Measurements from ENCODE around the gene GARIN5B.

GRCh38 chr19:55392820-55393761 is 30.0 kb upstream of the GARIN5B start:
- TF ChIP-seq, protein P1, sequence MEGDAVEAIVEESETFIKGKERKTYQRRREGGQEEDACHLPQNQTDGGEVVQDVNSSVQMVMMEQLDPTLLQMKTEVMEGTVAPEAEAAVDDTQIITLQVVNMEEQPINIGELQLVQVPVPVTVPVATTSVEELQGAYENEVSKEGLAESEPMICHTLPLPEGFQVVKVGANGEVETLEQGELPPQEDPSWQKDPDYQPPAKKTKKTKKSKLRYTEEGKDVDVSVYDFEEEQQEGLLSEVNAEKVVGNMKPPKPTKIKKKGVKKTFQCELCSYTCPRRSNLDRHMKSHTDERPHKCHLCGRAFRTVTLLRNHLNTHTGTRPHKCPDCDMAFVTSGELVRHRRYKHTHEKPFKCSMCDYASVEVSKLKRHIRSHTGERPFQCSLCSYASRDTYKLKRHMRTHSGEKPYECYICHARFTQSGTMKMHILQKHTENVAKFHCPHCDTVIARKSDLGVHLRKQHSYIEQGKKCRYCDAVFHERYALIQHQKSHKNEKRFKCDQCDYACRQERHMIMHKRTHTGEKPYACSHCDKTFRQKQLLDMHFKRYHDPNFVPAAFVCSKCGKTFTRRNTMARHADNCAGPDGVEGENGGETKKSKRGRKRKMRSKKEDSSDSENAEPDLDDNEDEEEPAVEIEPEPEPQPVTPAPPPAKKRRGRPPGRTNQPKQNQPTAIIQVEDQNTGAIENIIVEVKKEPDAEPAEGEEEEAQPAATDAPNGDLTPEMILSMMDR (conservative IDR thresholded peaks at IDR 0.05; ENCODE audit: low read depth, low read length), result no peak
- TF ChIP-seq EZH2 (IDR thresholded peaks at IDR 0.05; ENCODE audit: borderline replicate concordance, low read depth, low read length, poor library complexity, severe bottlenecking), result no peak
